ENCODE measurements around the gene JAKMIP1. TPM values are rescaled to one million over a fixed set of nuclear protein-coding genes. Genes with fewer than 3 reads are reported as not detected.

The JAKMIP1 gene
- total and polyA plus RNA-seq, 12 donors = 0.14 to 5.3 (median 2.9) TPM; not detected in 2

DNA sequence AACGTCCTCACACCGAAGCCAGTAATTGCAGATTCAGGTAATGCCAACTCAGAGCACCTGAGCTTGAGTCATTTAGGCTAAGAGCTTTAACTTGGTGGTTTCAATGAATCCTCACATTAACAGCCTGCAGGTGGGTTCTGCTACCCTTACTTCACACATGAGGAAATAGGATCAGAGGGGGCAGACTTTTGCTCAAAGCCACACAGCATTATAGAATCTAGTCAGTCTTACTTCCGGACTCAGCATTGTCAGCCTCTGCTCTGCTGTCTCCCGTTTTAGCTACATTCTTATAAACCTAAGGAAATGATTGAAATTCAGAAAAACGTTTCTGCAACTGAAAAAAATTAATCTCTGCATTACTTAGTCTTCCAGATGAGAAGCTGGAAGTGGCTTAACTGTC, 188.1 kb downstream of the JAKMIP1 start:
- Histone ChIP-seq H3K4me3 (no peak overlapping the region), H3K4me1 (replicated peaks in 1 of 2) (no peaks in the 10 kb centered on the region), H3K9me3 (replicated peaks in 1 of 3) (no peaks in the 10 kb centered on the region), H3K27me3 (no peaks in the 10 kb centered on the region), H3K27ac (no peak overlapping the region), H3K36me3 (replicated peaks in 1 of 2) (no peaks in the 10 kb centered on the region)
- WGBS, 4 donors = 57 to 68% (median 63%) methylated on average over 5 of the region's 5 CpGs
- intact Hi-C loops (cut with DNase I) = no loop called here
- TF ChIP-seq, protein P1, sequence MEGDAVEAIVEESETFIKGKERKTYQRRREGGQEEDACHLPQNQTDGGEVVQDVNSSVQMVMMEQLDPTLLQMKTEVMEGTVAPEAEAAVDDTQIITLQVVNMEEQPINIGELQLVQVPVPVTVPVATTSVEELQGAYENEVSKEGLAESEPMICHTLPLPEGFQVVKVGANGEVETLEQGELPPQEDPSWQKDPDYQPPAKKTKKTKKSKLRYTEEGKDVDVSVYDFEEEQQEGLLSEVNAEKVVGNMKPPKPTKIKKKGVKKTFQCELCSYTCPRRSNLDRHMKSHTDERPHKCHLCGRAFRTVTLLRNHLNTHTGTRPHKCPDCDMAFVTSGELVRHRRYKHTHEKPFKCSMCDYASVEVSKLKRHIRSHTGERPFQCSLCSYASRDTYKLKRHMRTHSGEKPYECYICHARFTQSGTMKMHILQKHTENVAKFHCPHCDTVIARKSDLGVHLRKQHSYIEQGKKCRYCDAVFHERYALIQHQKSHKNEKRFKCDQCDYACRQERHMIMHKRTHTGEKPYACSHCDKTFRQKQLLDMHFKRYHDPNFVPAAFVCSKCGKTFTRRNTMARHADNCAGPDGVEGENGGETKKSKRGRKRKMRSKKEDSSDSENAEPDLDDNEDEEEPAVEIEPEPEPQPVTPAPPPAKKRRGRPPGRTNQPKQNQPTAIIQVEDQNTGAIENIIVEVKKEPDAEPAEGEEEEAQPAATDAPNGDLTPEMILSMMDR (IDR thresholded peaks at IDR 0.05) = no peak
- TF ChIP-seq POLR2A (IDR thresholded peaks at IDR 0.05) = no peak
- DNase-seq = no peak

DNA sequence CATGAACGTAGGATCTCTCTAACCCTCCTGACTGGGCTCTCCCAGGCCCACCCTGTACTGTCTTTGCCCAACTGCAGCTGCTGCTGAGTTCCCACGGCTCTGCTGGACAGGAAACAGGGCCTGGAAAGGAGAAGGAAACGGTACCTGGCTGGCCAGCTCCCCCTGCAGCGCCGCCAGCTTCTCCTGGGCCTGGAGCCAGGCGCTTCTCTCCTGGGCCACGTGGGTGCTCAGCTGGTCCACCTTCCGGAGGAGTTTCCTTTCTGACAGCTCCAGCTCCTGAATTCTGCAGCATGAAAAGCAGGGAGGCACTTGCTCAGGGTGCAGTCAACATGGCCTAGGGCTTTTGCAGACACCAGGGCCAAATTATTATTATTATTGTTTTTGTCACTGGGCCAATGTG, 188.7 kb downstream of the JAKMIP1 start:
- Histone ChIP-seq H3K27ac (no peak overlapping the region), H3K4me3 (no peak overlapping the region), H3K4me1 (replicated peaks in 1 of 2) (no peaks in the 10 kb centered on the region), H3K9me3 (replicated peaks in 1 of 3) (no peaks in the 10 kb centered on the region), H3K36me3 (replicated peaks in 1 of 2) (no peaks in the 10 kb centered on the region), H3K27me3 (no peaks in the 10 kb centered on the region)
- intact Hi-C loops (cut with DNase I) = no loop called here
- no peak for TF ChIP-seq POLR2A (IDR thresholded peaks at IDR 0.05)
- TF ChIP-seq, protein P1 (IDR thresholded peaks at IDR 0.05) = no peak
- WGBS, 4 donors = 22 to 45% (median 24%) methylated on average over 1 to 8 of the region's 8 CpGs
- DNase-seq = peak in 4 of 7 donors; percentile 5 to 57 (median 24)

DNA sequence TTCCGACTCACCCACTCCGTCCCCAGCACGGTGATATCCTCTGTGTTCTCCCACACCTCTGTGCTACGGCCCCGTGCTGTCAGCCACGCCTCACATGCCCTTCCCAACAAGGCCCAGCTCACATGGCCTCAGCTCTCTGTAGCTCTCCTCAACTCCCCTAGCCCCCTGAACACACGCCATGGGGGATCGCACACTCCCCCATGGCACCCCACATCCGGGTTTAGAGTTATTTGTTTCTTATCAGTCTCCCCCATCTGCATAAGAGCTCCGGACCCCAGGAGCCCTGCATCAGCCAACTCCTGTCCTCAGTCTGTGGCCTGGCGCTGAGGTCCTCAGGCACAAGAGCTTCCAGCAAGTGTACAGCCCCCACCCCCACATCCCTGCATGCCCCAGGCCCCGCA, 189.1 kb downstream of the JAKMIP1 start:
- intact Hi-C loops (cut with DNase I) = no loop called here
- no peaks in the 10 kb centered on the region for H3K27me3 ChIP-seq
- H3K36me3 ChIP-seq (replicated peaks in 1 of 2) = no peaks in the 10 kb centered on the region
- H3K4me3 ChIP-seq = no peak overlapping the region
- TF ChIP-seq, protein P1 (IDR thresholded peaks at IDR 0.05) = no peak
- WGBS, 4 donors = 53 to 66% (median 63%) methylated on average over 11 to 12 of the region's 12 CpGs
- H3K27ac ChIP-seq = no peak overlapping the region
- no peak for DNase-seq
- no peaks in the 10 kb centered on the region for H3K4me1 ChIP-seq (replicated peaks in 1 of 2)
- no peaks in the 10 kb centered on the region for H3K9me3 ChIP-seq (replicated peaks in 1 of 3)

DNA sequence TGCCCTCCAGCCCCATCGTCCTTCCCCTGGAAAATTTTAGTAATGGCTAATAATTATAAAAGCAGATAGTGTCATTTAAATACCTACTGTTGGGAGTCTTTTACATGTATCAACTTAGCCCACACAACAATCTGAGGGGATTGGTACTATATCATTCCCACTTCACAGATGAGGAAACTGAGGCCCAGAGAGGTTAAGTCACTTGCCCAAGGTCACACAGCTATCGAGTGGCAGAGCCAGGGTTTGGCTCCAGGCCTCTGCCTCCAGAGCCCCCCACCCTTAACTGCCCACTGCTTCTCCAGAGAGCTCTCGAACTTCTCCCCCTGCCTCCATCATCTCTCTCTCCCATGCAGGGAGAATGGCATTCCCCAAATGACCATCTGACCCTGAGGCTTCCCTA, 189.6 kb downstream of the JAKMIP1 start:
- 71 to 78% (median 74%) methylated on average over 3 of the region's 3 CpGs for WGBS, 4 donors
- DNase-seq = no peak
- no peaks in the 10 kb centered on the region for H3K4me1 ChIP-seq (replicated peaks in 1 of 2)
- H3K27ac ChIP-seq = no peak overlapping the region
- no peaks in the 10 kb centered on the region for H3K36me3 ChIP-seq (replicated peaks in 1 of 2)
- H3K27me3 ChIP-seq = no peaks in the 10 kb centered on the region
- H3K9me3 ChIP-seq (replicated peaks in 1 of 3) = no peaks in the 10 kb centered on the region
- TF ChIP-seq, protein P1 (IDR thresholded peaks at IDR 0.05) = no peak
- TF ChIP-seq POLR2A (IDR thresholded peaks at IDR 0.05) = no peak
- intact Hi-C loops (cut with DNase I) = no loop called here
- H3K4me3 ChIP-seq = no peak overlapping the region
